Measurements from ENCODE around the gene MAML1.
"Not testable (repeated sequence)": the region's sequence is repeated elsewhere in the genome, so short reads cannot be mapped to it uniquely, and the experiment has no call there.

Gene MAML1

DNA sequence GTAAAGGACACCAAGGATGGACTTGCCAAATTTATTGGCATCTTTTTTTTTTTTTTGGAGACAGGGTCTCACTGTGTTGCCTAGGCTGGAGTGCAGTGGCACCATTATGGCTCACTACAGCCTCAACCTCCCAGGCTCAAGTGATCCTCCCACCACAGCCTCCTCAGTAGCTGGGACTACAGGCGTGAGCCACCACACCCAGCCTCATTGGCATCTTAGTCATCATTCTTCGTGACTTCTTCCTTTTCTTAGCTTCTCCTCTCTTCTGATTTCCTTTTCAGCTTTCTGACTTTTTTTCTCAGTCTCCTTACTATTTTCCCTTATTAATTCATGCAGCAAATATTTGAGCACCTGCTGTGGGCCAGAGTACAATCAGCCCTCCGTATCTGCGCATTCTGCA, 6.1 kb downstream of the MAML1 start:
- no peaks in the 10 kb centered on the region for H3K27me3 ChIP-seq (ENCODE audit: insufficient read depth, low read depth, severe bottlenecking)
- DNase-seq, result no peak
- no peak overlapping the region for H3K4me3 ChIP-seq (ENCODE audit: low read depth, low read length)
- TF ChIP-seq, protein P1, sequence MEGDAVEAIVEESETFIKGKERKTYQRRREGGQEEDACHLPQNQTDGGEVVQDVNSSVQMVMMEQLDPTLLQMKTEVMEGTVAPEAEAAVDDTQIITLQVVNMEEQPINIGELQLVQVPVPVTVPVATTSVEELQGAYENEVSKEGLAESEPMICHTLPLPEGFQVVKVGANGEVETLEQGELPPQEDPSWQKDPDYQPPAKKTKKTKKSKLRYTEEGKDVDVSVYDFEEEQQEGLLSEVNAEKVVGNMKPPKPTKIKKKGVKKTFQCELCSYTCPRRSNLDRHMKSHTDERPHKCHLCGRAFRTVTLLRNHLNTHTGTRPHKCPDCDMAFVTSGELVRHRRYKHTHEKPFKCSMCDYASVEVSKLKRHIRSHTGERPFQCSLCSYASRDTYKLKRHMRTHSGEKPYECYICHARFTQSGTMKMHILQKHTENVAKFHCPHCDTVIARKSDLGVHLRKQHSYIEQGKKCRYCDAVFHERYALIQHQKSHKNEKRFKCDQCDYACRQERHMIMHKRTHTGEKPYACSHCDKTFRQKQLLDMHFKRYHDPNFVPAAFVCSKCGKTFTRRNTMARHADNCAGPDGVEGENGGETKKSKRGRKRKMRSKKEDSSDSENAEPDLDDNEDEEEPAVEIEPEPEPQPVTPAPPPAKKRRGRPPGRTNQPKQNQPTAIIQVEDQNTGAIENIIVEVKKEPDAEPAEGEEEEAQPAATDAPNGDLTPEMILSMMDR (IDR thresholded peaks at IDR 0.05; ENCODE audit: low read depth, low read length), result no peak
- H3K27ac ChIP-seq, result no peak overlapping the region
- H3K9me3 ChIP-seq (ENCODE audit: severe bottlenecking), result no peaks in the 10 kb centered on the region
- 0 out of 2 replicates have a peak, but pooled peaks cover 2% of the 10 kb centered on the region for H3K36me3 ChIP-seq

DNA sequence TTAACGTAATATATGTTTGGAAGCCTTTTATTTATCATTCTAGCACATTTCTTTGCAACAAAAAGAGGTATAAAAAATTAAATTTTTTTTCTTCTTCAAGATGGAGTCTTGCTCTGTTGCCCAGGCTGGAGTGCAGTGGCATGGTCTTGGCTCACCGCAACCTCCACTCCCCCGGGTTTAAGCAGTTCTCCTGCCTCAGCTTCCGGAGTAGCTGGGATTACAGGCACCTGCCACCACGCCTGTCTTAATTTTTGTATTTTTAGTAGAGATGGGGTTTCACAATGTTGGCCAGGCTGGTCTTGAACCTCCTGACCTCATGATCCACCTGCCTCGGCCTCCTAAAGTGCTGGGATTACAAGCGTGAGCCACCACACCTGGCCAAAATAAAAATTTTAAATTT, 11.5 kb downstream of the MAML1 start:
- H3K27ac ChIP-seq, result not testable (repeated sequence)

DNA sequence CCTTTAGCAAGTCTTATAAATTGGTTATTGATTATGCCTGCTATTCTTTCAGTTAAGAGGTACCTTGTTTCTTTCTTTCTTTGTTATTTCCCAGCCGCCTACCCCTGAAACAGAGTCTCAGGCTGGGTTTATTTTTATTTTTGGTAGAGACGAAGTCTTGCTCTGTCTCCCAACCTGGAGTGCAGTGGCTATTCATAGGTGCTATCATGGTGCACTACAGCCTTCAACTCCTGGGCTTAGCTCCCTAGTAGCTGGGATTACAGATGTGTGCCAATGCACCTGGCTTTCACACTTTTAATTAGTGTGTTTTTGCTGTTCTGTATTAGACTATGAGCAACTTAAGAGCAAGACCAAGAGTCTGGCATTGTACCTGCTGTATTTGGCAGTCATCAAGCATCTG, 14.2 kb downstream of the MAML1 start:
- no peaks in the 10 kb centered on the region for H3K36me3 ChIP-seq
- DNase-seq, result no peak
- H3K9me3 ChIP-seq (ENCODE audit: severe bottlenecking), result no peaks in the 10 kb centered on the region
- no peak overlapping the region for H3K4me3 ChIP-seq (ENCODE audit: low read depth, low read length)
- H3K27me3 ChIP-seq (ENCODE audit: insufficient read depth, low read depth, severe bottlenecking), result no peaks in the 10 kb centered on the region
- no peak overlapping the region for H3K27ac ChIP-seq
- TF ChIP-seq, protein P1 (IDR thresholded peaks at IDR 0.05; ENCODE audit: low read depth, low read length), result no peak

More for the DNA sequence above, 11.5 kb downstream of the MAML1 start:
- not testable (repeated sequence) for H3K9me3 ChIP-seq (ENCODE audit: severe bottlenecking); H3K27me3 ChIP-seq (ENCODE audit: insufficient read depth, low read depth, severe bottlenecking); H3K36me3 ChIP-seq; H3K4me3 ChIP-seq (ENCODE audit: low read depth, low read length); DNase-seq

DNA sequence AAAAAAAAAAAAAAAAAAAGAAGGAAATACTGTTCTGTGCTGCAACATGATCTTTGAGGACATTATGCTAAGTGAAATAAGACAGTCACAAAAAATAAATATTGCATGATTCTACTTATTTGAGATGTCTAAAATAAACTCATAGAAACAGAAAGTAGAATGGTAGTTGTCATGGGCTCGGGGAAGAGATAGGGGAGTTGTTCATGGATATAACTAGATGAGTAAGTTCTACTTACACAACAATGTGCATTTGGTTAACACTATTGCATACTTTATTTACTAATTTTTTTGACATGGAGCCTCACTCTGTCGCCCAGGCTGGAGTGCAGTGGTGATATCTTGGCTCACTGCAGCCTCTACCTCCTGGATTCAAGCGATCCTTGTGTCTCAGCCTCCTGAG, 15.2 kb downstream of the MAML1 start:
- H3K9me3 ChIP-seq (ENCODE audit: severe bottlenecking), result no peaks in the 10 kb centered on the region
- H3K4me3 ChIP-seq (ENCODE audit: low read depth, low read length), result no peak overlapping the region
- no peak for DNase-seq
- H3K36me3 ChIP-seq, result no peaks in the 10 kb centered on the region
- TF ChIP-seq, protein P1 (IDR thresholded peaks at IDR 0.05; ENCODE audit: low read depth, low read length), result no peak
- no peak overlapping the region for H3K27ac ChIP-seq
- no peaks in the 10 kb centered on the region for H3K27me3 ChIP-seq (ENCODE audit: insufficient read depth, low read depth, severe bottlenecking)

DNA sequence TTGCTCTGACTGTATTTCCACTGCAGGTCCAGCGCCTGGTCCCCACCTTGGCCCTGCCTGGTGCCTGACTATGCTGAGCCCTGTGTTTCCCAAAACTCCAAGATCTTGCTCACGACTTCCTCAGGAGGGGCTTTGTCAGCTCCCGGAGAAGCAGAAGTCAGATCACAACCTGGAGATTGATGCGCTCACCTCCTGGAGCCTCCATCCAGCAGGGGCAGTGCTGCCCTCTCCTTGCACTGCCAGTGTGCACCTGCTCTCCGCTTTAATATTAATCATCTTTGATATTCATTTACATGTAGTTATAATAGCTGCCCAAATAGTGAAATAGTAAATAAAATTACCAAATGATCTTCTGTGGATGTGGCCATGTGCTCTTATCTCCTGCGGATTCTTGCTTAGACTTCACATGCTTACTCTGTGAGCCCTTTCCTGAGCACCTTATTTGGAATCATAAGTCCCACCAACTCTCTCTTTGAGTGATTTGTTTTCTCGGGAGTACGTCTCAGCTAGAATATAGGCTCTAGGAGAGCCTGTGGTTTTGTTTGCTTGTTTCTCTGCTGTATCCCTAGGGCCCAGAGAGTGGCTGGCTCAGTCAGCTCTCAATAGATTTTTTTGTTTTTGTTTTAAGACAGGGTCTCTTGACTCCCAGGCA, 17.4 kb downstream of the MAML1 start:
- no peaks in the 10 kb centered on the region for H3K36me3 ChIP-seq
- no peaks in the 10 kb centered on the region for H3K9me3 ChIP-seq (ENCODE audit: severe bottlenecking)
- TF ChIP-seq, protein P1 (IDR thresholded peaks at IDR 0.05; ENCODE audit: low read depth, low read length), result 0 out of 2 replicates have a peak, but pooled peaks have one; percentile 3
- H3K27me3 ChIP-seq (ENCODE audit: insufficient read depth, low read depth, severe bottlenecking), result no peaks in the 10 kb centered on the region
- no peak overlapping the region for H3K4me3 ChIP-seq (ENCODE audit: low read depth, low read length)
- H3K27ac ChIP-seq, result no peak overlapping the region
- no peak for DNase-seq

DNA sequence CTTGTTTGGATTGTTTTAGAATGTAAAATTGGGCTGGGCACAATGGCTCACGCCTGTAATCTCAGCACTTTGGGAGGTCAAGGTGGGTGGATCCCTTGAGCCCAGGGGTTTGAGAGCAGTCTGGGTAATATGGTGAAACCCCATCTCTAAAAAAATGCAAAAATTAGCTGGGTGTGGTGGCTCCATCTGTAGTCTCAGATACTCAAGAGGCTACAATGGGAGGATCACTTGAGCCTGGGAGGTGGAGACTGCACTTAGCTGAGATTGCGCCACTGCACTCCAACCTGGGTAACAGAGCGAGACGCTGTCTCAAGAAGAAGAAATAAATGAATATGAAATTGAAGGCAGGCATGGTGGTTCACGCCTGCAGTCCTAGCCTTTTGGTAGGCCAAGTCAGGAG, 21.3 kb downstream of the MAML1 start:
- H3K36me3 ChIP-seq, result no peaks in the 10 kb centered on the region
- H3K9me3 ChIP-seq (ENCODE audit: severe bottlenecking), result no peaks in the 10 kb centered on the region
- H3K27me3 ChIP-seq (ENCODE audit: insufficient read depth, low read depth, severe bottlenecking), result no peaks in the 10 kb centered on the region
- TF ChIP-seq, protein P1 (IDR thresholded peaks at IDR 0.05; ENCODE audit: low read depth, low read length), result no peak
- no peak overlapping the region for H3K27ac ChIP-seq
- no peak overlapping the region for H3K4me3 ChIP-seq (ENCODE audit: low read depth, low read length)
- DNase-seq, result no peak

All from WERI-Rb-1 (cell line).